ENCODE results near the gene CASZ1. TPM values are rescaled to one million over a fixed set of nuclear protein-coding genes. Genes with fewer than 3 reads are reported as not detected.

The CASZ1 gene
- total RNA-seq, 1 donor from 2014 or later, result 9.2 TPM

- DNase-seq (ENCODE audit: low read depth) (no peak), FAIRE-seq (no peak)
- peaks cover 22% of the 10 kb centered on the region for H3K36me3 ChIP-seq (ENCODE audit: control insufficient read depth, insufficient read depth, low read length)
- no peak for TF ChIP-seq CTCF (IDR thresholded peaks at IDR 0.05; ENCODE audit: insufficient read depth, low read length, severe bottlenecking)
- H3K4me3 ChIP-seq (ENCODE audit: low read depth, low read length), result no peak overlapping the region
- H3K27me3 ChIP-seq (ENCODE audit: control insufficient read depth, insufficient read depth, low read length), result no peaks in the 10 kb centered on the region
These were observed 35.6 kb downstream of the CASZ1 start for GRCh38 chr1:10760566-10761502.

GRCh38 chr1:10759413-10760200, 36.8 kb downstream of the CASZ1 start:
- DNase-seq (ENCODE audit: low read depth) (peak; percentile 18), FAIRE-seq (peak; percentile 77)
- peaks cover 26% of the 10 kb centered on the region for H3K36me3 ChIP-seq (ENCODE audit: control insufficient read depth, insufficient read depth, low read length)
- H3K27me3 ChIP-seq (ENCODE audit: control insufficient read depth, insufficient read depth, low read length), result no peaks in the 10 kb centered on the region
- no peak for TF ChIP-seq CTCF (IDR thresholded peaks at IDR 0.05; ENCODE audit: insufficient read depth, low read length, severe bottlenecking)
- no peak overlapping the region for H3K4me3 ChIP-seq (ENCODE audit: low read depth, low read length)

- peaks cover 21% of the 10 kb centered on the region for H3K36me3 ChIP-seq (ENCODE audit: control insufficient read depth, insufficient read depth, low read length)
- H3K27me3 ChIP-seq (ENCODE audit: control insufficient read depth, insufficient read depth, low read length), result no peaks in the 10 kb centered on the region
- no peak for DNase-seq (ENCODE audit: low read depth)
- no peak overlapping the region for H3K4me3 ChIP-seq (ENCODE audit: low read depth, low read length)
- no peak for TF ChIP-seq CTCF (IDR thresholded peaks at IDR 0.05; ENCODE audit: insufficient read depth, low read length, severe bottlenecking)
- no peak for FAIRE-seq
These were observed 39.6 kb downstream of the CASZ1 start for GRCh38 chr1:10756842-10757241.

GRCh38 chr1:10755970-10756521, 40.4 kb downstream of the CASZ1 start:
- DNase-seq (ENCODE audit: low read depth), result peak; percentile 39
- Histone ChIP-seq H3K4me3 (ENCODE audit: low read depth, low read length) (no peak overlapping the region), H3K36me3 (ENCODE audit: control insufficient read depth, insufficient read depth, low read length) (peaks cover 21% of the 10 kb centered on the region), H3K27me3 (ENCODE audit: control insufficient read depth, insufficient read depth, low read length) (no peaks in the 10 kb centered on the region)
- no peak for FAIRE-seq
- TF ChIP-seq CTCF (IDR thresholded peaks at IDR 0.05; ENCODE audit: insufficient read depth, low read length, severe bottlenecking), result peak; percentile 0

GRCh38 chr1:10754568-10755329, 41.7 kb downstream of the CASZ1 start:
- Histone ChIP-seq H3K27me3 (ENCODE audit: control insufficient read depth, insufficient read depth, low read length) (no peaks in the 10 kb centered on the region), H3K4me3 (ENCODE audit: low read depth, low read length) (no peak overlapping the region), H3K36me3 (ENCODE audit: control insufficient read depth, insufficient read depth, low read length) (peaks cover 12% of the 10 kb centered on the region)
- no peak for DNase-seq (ENCODE audit: low read depth)
- TF ChIP-seq CTCF (IDR thresholded peaks at IDR 0.05; ENCODE audit: insufficient read depth, low read length, severe bottlenecking), result no peak
- no peak for FAIRE-seq

Measured in bronchial epithelial cell (primary cell).